ENCODE data around the gene ZC3H12D. TPM values are rescaled to one million over a fixed set of nuclear protein-coding genes. Genes with fewer than 3 reads are reported as not detected.

Gene ZC3H12D
- total and polyA plus RNA-seq, 2 of the 13 experiments (the other 11 are each of a cell fraction or from before 2014, with no cell fraction given): 1.2 to 2.7 TPM

DNA sequence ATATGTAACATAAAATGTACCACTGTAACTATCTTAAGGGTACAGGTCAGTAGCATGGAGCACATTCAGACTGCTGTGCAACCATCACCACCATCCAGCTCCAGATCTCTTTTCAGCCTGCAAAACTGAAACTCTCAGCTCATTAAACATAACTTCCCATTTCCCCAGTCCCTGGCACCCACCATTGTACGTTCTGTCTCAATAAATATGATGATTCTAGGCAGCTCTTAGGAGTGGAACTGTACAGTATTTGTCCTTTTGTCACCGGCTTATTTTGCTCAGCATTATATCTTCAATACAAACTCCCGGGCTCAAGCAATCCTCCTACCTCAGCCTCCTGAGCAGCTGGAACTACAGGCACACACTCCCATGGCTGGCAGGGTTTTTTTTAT lies 1.5 kb downstream of the ZC3H12D start:
- H4K20me1 ChIP-seq (ENCODE audit: insufficient read depth, low read length): no peaks in the 10 kb centered on the region
- in situ Hi-C loops (cut with HindIII; ENCODE audit: extremely low pct_ligation_motif_present, low pct_unique_long_range_greater_than_20kb): no loop called here

More for the DNA sequence above, 1.5 kb downstream of the ZC3H12D start:
- no peaks in the 10 kb centered on the region for H3K9me3 ChIP-seq (ENCODE audit: low read length)
- ChIA-PET CTCF (ENCODE audit: low intra/inter-chr PET ratio, low total read pairs) (no interaction called here), POLR2A (interaction anchor here (2.8 kb wide), 1 partner anchor 10 kb away, joined by 14 read pairs; no protein-coding TSS in a partner anchor)
- no peak for ATAC-seq
- intact Hi-C loops (cut with micrococcal nuclease; ENCODE audit: unreplicated experiment): no loop called here
- WGBS (ENCODE audit: low lambda C conversion rate): 93% methylated on average over 3 of the region's 3 CpGs
- peaks cover 39% of the 10 kb centered on the region for H3K4me1 ChIP-seq (ENCODE audit: insufficient read depth, low read length)
- no peaks in the 10 kb centered on the region for H3K79me2 ChIP-seq (ENCODE audit: insufficient read depth, low read length)
- TF ChIP-seq ZNF138 (CRISPR knock-in tag; IDR thresholded peaks at IDR 0.05; ENCODE audit: low read depth) (no peak), POLR2AphosphoS5 (IDR thresholded peaks at IDR 0.05; ENCODE audit: low read depth, low read length) (no peak), ZFP37 (CRISPR knock-in tag; IDR thresholded peaks at IDR 0.05; ENCODE audit: borderline replicate concordance) (no peak), MAFG (CRISPR knock-in tag; IDR thresholded peaks at IDR 0.05) (no peak), SIN3A (IDR thresholded peaks at IDR 0.05; ENCODE audit: borderline replicate concordance, low read depth, low read length) (no peak), FOSL2 (CRISPR knock-in tag; IDR thresholded peaks at IDR 0.05) (no peak), NR2F1 (CRISPR knock-in tag; IDR thresholded peaks at IDR 0.05) (no peak), ZSCAN21 (CRISPR knock-in tag; IDR thresholded peaks at IDR 0.05; ENCODE audit: borderline replicate concordance) (no peak), ZNF644 (CRISPR knock-in tag; IDR thresholded peaks at IDR 0.05; ENCODE audit: low read depth) (no peak)
- TF ChIP-seq, protein P1, sequence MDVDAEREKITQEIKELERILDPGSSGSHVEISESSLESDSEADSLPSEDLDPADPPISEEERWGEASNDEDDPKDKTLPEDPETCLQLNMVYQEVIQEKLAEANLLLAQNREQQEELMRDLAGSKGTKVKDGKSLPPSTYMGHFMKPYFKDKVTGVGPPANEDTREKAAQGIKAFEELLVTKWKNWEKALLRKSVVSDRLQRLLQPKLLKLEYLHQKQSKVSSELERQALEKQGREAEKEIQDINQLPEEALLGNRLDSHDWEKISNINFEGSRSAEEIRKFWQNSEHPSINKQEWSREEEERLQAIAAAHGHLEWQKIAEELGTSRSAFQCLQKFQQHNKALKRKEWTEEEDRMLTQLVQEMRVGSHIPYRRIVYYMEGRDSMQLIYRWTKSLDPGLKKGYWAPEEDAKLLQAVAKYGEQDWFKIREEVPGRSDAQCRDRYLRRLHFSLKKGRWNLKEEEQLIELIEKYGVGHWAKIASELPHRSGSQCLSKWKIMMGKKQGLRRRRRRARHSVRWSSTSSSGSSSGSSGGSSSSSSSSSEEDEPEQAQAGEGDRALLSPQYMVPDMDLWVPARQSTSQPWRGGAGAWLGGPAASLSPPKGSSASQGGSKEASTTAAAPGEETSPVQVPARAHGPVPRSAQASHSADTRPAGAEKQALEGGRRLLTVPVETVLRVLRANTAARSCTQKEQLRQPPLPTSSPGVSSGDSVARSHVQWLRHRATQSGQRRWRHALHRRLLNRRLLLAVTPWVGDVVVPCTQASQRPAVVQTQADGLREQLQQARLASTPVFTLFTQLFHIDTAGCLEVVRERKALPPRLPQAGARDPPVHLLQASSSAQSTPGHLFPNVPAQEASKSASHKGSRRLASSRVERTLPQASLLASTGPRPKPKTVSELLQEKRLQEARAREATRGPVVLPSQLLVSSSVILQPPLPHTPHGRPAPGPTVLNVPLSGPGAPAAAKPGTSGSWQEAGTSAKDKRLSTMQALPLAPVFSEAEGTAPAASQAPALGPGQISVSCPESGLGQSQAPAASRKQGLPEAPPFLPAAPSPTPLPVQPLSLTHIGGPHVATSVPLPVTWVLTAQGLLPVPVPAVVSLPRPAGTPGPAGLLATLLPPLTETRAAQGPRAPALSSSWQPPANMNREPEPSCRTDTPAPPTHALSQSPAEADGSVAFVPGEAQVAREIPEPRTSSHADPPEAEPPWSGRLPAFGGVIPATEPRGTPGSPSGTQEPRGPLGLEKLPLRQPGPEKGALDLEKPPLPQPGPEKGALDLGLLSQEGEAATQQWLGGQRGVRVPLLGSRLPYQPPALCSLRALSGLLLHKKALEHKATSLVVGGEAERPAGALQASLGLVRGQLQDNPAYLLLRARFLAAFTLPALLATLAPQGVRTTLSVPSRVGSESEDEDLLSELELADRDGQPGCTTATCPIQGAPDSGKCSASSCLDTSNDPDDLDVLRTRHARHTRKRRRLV (CRISPR knock-in tag; IDR thresholded peaks at IDR 0.05): no peak
- no TSS peak for BruUV-seq (replicated peaks)
- no peak overlapping the region for H3K4me3 ChIP-seq (replicated peaks in 1 of 3; ENCODE audit: insufficient read depth in 1 of 3, low read depth in 2 of 3, low read length in 3 of 3)
- H2AFZ ChIP-seq (ENCODE audit: low read length): no peak overlapping the region
- no peaks in the 10 kb centered on the region for H3K36me3 ChIP-seq (replicated peaks in 1 of 2; ENCODE audit: control insufficient read depth in 1 of 2, insufficient read depth in 2 of 2, low read length in 2 of 2)
- FAIRE-seq: no peak
- H3K4me2 ChIP-seq (ENCODE audit: low read depth, low read length): no peak overlapping the region
- no peak overlapping the region for H3K27ac ChIP-seq (ENCODE audit: extremely low read length, insufficient read depth, low read length)
- DNase-seq (ENCODE audit: low spot score): no peak
- H3K9ac ChIP-seq (ENCODE audit: insufficient read depth, low read depth, low read length): no peak overlapping the region
- H3K27me3 ChIP-seq (ENCODE audit: control insufficient read depth in 1 of 2, insufficient read depth in 2 of 2, low read length in 2 of 2): no peaks in the 10 kb centered on the region

All from HepG2 (cell line).